Mesenchymal stem cell (in vitro differentiated cells and primary cell): ENCODE results near the gene NKD2.

Source experiments
- DNase-seq: peaks from one replicate; pipeline ENCODE4 v3.0.0-alpha.2; 2013
- H2AFZ ChIP-seq: one replicate; pipeline ENCODE4 v1.6.1; 2013; ENCODE audit warnings: low read depth, mild to moderate bottlenecking, control low read depth, inconsistent platforms, low read length, moderate library complexity
- H2AK5ac ChIP-seq: 2 replicates; pipeline ENCODE4 v1.6.1; 2013; ENCODE audit warnings: low read length, moderate library complexity, mild to moderate bottlenecking, inconsistent platforms; ENCODE audit not compliant: severe bottlenecking
- H2BK120ac ChIP-seq: one replicate; pipeline ENCODE4 v1.6.1; 2013; ENCODE audit warnings: low read depth, mild to moderate bottlenecking, inconsistent platforms, low read length, moderate library complexity
- H2BK12ac ChIP-seq, 2 experiments: one replicate each; pipeline ENCODE4 v1.6.1; 2013; ENCODE audit warnings: inconsistent platforms in 2 of 2, low read length in 2 of 2, mild to moderate bottlenecking in 2 of 2, moderate library complexity in 2 of 2, control low read depth in 1 of 2
- H2BK15ac ChIP-seq: one replicate; pipeline ENCODE4 v1.6.1; 2013; ENCODE audit warnings: mild to moderate bottlenecking, low read depth, inconsistent platforms; ENCODE audit not compliant: poor library complexity, severe bottlenecking
- H2BK5ac ChIP-seq: 2 replicates; pipeline ENCODE4 v1.6.1; 2013; ENCODE audit warnings: low read depth, mild to moderate bottlenecking, low read length, control low read depth, inconsistent platforms; ENCODE audit not compliant: poor library complexity, severe bottlenecking
- H3K14ac ChIP-seq, 2 experiments: one replicate each; pipeline ENCODE4 v1.6.1; 2013; ENCODE audit warnings: inconsistent platforms in 2 of 2, low read length in 2 of 2, control low read depth in 1 of 2, mild to moderate bottlenecking in 1 of 2, moderate library complexity in 1 of 2
- H3K18ac ChIP-seq, 2 experiments: one replicate each; pipeline ENCODE4 v1.6.1; 2013; ENCODE audit warnings: inconsistent platforms in 2 of 2, low read length in 2 of 2, control low read depth in 1 of 2, low read depth in 1 of 2, mild to moderate bottlenecking in 1 of 2
- H3K23ac ChIP-seq, 2 experiments: one replicate each; pipeline ENCODE4 v1.6.1; 2013; ENCODE audit warnings: inconsistent platforms in 2 of 2, low read length in 2 of 2, mild to moderate bottlenecking in 2 of 2, moderate library complexity in 2 of 2, control low read depth in 1 of 2
- H3K27ac ChIP-seq: 2 replicates; pipeline ENCODE4 v1.5.1; 2013; ENCODE audit warnings: mild to moderate bottlenecking, moderate library complexity, low read length, control low read depth, inconsistent platforms; ENCODE audit not compliant: poor library complexity, severe bottlenecking
- H3K27me3 ChIP-seq, 2 experiments: 2 replicates each; pipeline versions ENCODE4 v1.6.1 to v1.7.0; 2013; ENCODE audit warnings: low read length in 2 of 2, mild to moderate bottlenecking in 2 of 2, moderate library complexity in 2 of 2, control low read depth in 1 of 2, inconsistent platforms in 1 of 2; ENCODE audit not compliant: control insufficient read depth in 1 of 2, insufficient read depth in 1 of 2
- H3K36me3 ChIP-seq, 2 experiments: 2 replicates each; pipeline versions ENCODE4 v1.6.1 to v1.7.0; 2013; ENCODE audit warnings: low read length in 2 of 2, control low read depth in 1 of 2, inconsistent platforms in 1 of 2, low read depth in 1 of 2, mild to moderate bottlenecking in 1 of 2; ENCODE audit not compliant: insufficient read depth in 2 of 2, control insufficient read depth in 1 of 2
- H3K4ac ChIP-seq, 2 experiments: one replicate each; pipeline ENCODE4 v1.6.1; 2013; ENCODE audit warnings: inconsistent platforms in 2 of 2, low read length in 2 of 2, mild to moderate bottlenecking in 2 of 2, moderate library complexity in 2 of 2, control low read depth in 1 of 2, low read depth in 1 of 2
- H3K4me1 ChIP-seq: 2 replicates; pipeline ENCODE4 v1.6.1; 2013; ENCODE audit warnings: low read depth, low read length, control low read depth; ENCODE audit not compliant: control insufficient read depth, insufficient read depth
- H3K4me2 ChIP-seq: 2 replicates; pipeline ENCODE4 v1.6.1; 2013; ENCODE audit warnings: low read length, mild to moderate bottlenecking, inconsistent platforms; ENCODE audit not compliant: poor library complexity, severe bottlenecking
- H3K4me3 ChIP-seq, 2 experiments: 2 replicates each; pipeline versions ENCODE4 v1.5.1 to v1.7.0; 2013; ENCODE audit warnings: low read length in 2 of 2, mild to moderate bottlenecking in 2 of 2, control low read depth in 1 of 2, low read depth in 1 of 2; ENCODE audit not compliant: insufficient read depth in 1 of 2
- H3K79me1 ChIP-seq: replicated peaks from 2 replicates; pipeline ENCODE4 v1.6.1; 2013; ENCODE audit warnings: mild to moderate bottlenecking, control low read depth, low read length, inconsistent platforms; ENCODE audit not compliant: poor library complexity, severe bottlenecking
- H3K9ac ChIP-seq: 2 replicates; pipeline ENCODE4 v1.7.0; 2013; ENCODE audit warnings: mild to moderate bottlenecking, low read length, moderate library complexity
- H3K9me3 ChIP-seq: 2 replicates; pipeline ENCODE4 v1.7.0; 2013; ENCODE audit warnings: mild to moderate bottlenecking, low read length; ENCODE audit not compliant: control insufficient read depth
- H4K8ac ChIP-seq: one replicate; pipeline ENCODE4 v1.6.1; 2013; ENCODE audit warnings: inconsistent platforms, mild to moderate bottlenecking, low read length, moderate library complexity
- H4K91ac ChIP-seq: one replicate; pipeline ENCODE4 v1.6.1; 2013; ENCODE audit warnings: mild to moderate bottlenecking, low read length, inconsistent platforms
- WGBS: methylation state at CpG from one replicate; pipeline ENCODE4 v1.1.7; 2013; ENCODE audit warnings: mixed read lengths; 5-methylcytosine and 5-hydroxymethylcytosine counted together

NKD2 gene

DNA sequence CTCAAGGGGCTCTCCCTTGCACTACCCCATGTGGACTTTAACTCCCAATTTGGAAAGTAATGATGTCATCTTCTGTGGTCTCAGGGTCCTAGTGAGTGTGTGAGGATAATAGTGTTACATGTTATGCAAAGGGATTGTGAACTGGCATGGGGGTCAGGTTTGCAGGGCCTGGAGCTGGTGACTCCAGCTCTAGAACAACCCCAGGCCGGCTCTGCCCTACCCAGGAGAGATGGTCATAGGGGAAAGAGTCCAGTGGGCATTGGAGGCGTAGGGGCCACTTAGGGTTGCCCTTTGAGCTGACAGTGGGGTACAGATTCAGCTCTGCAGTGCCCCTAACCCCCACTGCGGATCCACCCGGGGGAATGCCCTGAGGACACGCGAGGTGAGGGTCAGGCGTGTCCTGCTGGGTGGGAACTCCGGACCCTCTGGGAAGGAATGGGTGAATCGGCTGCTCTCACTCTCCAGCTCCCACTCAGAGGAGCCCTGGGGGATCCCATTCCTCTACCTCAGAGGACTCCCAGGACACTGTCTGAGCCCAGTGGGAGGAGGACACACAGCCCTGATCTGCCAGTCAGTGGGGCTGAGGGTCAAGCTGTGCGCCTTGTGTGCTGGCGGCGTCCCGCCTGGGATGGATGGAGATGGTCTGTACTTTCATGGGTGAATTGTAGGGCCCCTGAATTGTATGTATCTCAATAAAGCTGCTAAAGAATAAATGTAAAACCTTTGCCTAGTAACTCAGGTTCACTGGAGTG lies 2.5 kb upstream of the NKD2 start:
- H2AK5ac ChIP-seq: no peak overlapping the region
- H3K18ac ChIP-seq: no peak overlapping the region
- H2BK15ac ChIP-seq: peak overlapping the region; percentile 5
- WGBS: 95% methylated on average over 13 of the region's 13 CpGs
- no peak overlapping the region for H3K27ac ChIP-seq
- no peak overlapping the region for H3K4me3 ChIP-seq
- no peak overlapping the region for H4K8ac ChIP-seq
- peak overlapping the region; percentile 49 for H4K91ac ChIP-seq
- no peak overlapping the region for H3K9ac ChIP-seq
- no peak overlapping the region for H2BK5ac ChIP-seq
- peaks cover 79 to 80% of the 10 kb centered on the region in 2 experiments for H3K27me3 ChIP-seq
- no peak overlapping the region for H3K4me2 ChIP-seq
- no peak overlapping the region for H2BK120ac ChIP-seq
- no peak overlapping the region for H3K4ac ChIP-seq
- H3K14ac ChIP-seq: no peak overlapping the region
- H2AFZ ChIP-seq: no peak overlapping the region
- peak overlapping the region in 1 of 2 experiments; percentile 10 for H2BK12ac ChIP-seq
- peaks cover 22% of the 10 kb centered on the region for H3K4me1 ChIP-seq
- no peaks in the 10 kb centered on the region for H3K36me3 ChIP-seq
- DNase-seq: no peak
- H3K23ac ChIP-seq: no peak overlapping the region
- no peaks in the 10 kb centered on the region for H3K79me1 ChIP-seq
- H3K9me3 ChIP-seq: no peaks in the 10 kb centered on the region

- Histone ChIP-seq H3K27ac (no peak overlapping the region), H3K9ac (no peak overlapping the region), H3K23ac (no peak overlapping the region), H3K14ac (no peak overlapping the region), H2BK15ac (no peak overlapping the region), H3K27me3 (peaks cover 81 to 85% of the 10 kb centered on the region in 2 experiments), H3K79me1 (no peaks in the 10 kb centered on the region), H2BK5ac (no peak overlapping the region), H2BK120ac (no peak overlapping the region), H2AFZ (no peak overlapping the region), H4K8ac (no peak overlapping the region), H3K36me3 (no peaks in the 10 kb centered on the region), H3K18ac (no peak overlapping the region), H3K4me1 (peaks cover 22% of the 10 kb centered on the region), H2BK12ac (peak overlapping the region in 1 of 2 experiments; percentile 7), H3K9me3 (no peaks in the 10 kb centered on the region), H3K4me2 (no peak overlapping the region), H4K91ac (no peak overlapping the region), H3K4me3 (no peak overlapping the region), H3K4ac (no peak overlapping the region), H2AK5ac (no peak overlapping the region)
- 93% methylated on average over 4 of the region's 5 CpGs for WGBS
- DNase-seq: no peak
Measured at GRCh38 chr5:1006656-1007071, 1.9 kb upstream of the NKD2 start.

DNA sequence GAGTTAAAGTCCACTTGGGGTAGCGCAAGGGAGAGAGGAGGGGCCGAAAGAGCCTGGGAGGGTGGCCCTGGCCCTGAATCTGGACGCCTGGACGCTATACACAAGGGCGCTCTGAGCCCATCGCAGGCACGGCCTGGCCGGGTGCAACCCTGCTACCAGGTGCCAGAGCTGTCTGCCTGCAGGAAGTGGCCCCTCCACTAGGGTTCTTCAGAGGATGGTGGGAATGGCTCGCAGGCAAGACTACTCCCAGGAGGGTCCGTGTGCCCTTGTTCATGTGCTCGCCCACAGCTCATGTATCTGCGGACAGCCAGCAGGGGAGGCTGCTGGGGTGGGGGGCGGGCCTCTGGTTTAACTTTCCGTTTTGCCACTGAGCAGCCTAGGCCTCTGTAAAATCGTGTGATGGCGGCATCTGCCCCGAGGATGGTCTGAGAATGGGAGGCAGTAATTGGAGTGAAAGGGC lies 1.4 kb upstream of the NKD2 start:
- no peak overlapping the region for H3K4me2 ChIP-seq
- no peak overlapping the region for H3K4me3 ChIP-seq
- DNase-seq: no peak
- H2BK15ac ChIP-seq: no peak overlapping the region
- H3K36me3 ChIP-seq: no peaks in the 10 kb centered on the region
- no peak overlapping the region for H4K8ac ChIP-seq
- peak overlapping the region in 1 of 2 experiments; percentile 7 for H2BK12ac ChIP-seq
- H3K18ac ChIP-seq: no peak overlapping the region
- H2BK5ac ChIP-seq: no peak overlapping the region
- H3K4me1 ChIP-seq: peaks cover 22% of the 10 kb centered on the region
- H3K27me3 ChIP-seq: peaks cover 81 to 86% of the 10 kb centered on the region in 2 experiments
- H2BK120ac ChIP-seq: no peak overlapping the region
- H3K9me3 ChIP-seq: no peaks in the 10 kb centered on the region
- no peak overlapping the region for H3K27ac ChIP-seq
- no peak overlapping the region for H2AFZ ChIP-seq
- H3K14ac ChIP-seq: no peak overlapping the region
- no peak overlapping the region for H3K23ac ChIP-seq
- H3K4ac ChIP-seq: no peak overlapping the region
- H3K79me1 ChIP-seq: no peaks in the 10 kb centered on the region
- H3K9ac ChIP-seq: no peak overlapping the region
- H4K91ac ChIP-seq: no peak overlapping the region
- H2AK5ac ChIP-seq: no peak overlapping the region
- WGBS: 87% methylated on average over 17 of the region's 17 CpGs

- no peak overlapping the region for H2BK12ac ChIP-seq
- no peak overlapping the region for H2AK5ac ChIP-seq
- H2BK120ac ChIP-seq: no peak overlapping the region
- no peak overlapping the region for H3K9ac ChIP-seq
- peaks cover 86 to 91% of the 10 kb centered on the region in 2 experiments for H3K27me3 ChIP-seq
- no peak overlapping the region for H4K8ac ChIP-seq
- DNase-seq: no peak
- WGBS: 81% methylated on average over 23 of the region's 23 CpGs
- no peak overlapping the region for H3K27ac ChIP-seq
- no peak overlapping the region for H4K91ac ChIP-seq
- no peak overlapping the region for H3K14ac ChIP-seq
- H3K4ac ChIP-seq: no peak overlapping the region
- H2BK5ac ChIP-seq: no peak overlapping the region
- no peaks in the 10 kb centered on the region for H3K36me3 ChIP-seq
- no peaks in the 10 kb centered on the region for H3K79me1 ChIP-seq
- H2AFZ ChIP-seq: no peak overlapping the region
- H3K4me2 ChIP-seq: no peak overlapping the region
- H2BK15ac ChIP-seq: peak overlapping the region; percentile 46
- no peak overlapping the region for H3K18ac ChIP-seq
- no peaks in the 10 kb centered on the region for H3K9me3 ChIP-seq
- H3K23ac ChIP-seq: no peak overlapping the region
- peaks cover 22% of the 10 kb centered on the region for H3K4me1 ChIP-seq
- H3K4me3 ChIP-seq: no peak overlapping the region
Measured at GRCh38 chr5:1007681-1008450, 736 bp upstream of the NKD2 start.
